ENCODE results near the gene RHOT2.

- no peak for TF ChIP-seq POLR2AphosphoS5 (IDR thresholded peaks at IDR 0.05; ENCODE audit: low read depth, low read length)
- no peak for TF ChIP-seq POLR2A (IDR thresholded peaks at IDR 0.05; ENCODE audit: low read depth, low read length)
- no peak for TF ChIP-seq TAF1 (IDR thresholded peaks at IDR 0.05; ENCODE audit: low read depth, low read length)
- no peak for TF ChIP-seq POU2F2 (IDR thresholded peaks at IDR 0.05; ENCODE audit: low read depth, low read length)
- TF ChIP-seq SPI1 (IDR thresholded peaks at IDR 0.05; ENCODE audit: low read depth, low read length) = no peak
- no peak for TF ChIP-seq PAX5 (IDR thresholded peaks at IDR 0.05; ENCODE audit: insufficient read depth, low read length, severe bottlenecking)
Measured at GRCh38 chr16:715477-716199, 47.7 kb downstream of the RHOT2 start.

All from GM12891 (cell line).